Esophagus muscularis mucosa (tissue), 3 donors: Measurements from ENCODE around the gene GALC.

ENCODE experiments used
- POLR2A ChIP-seq: fragments of 450-650 bp; IDR thresholded peaks from one replicate; pipeline ENCODE4 v1.6.1; 2017; ENCODE audit warnings: antibody characterized with exemption, moderate library complexity, mild to moderate bottlenecking, low read depth
- POLR2AphosphoS5 ChIP-seq, 2 donors: sonication (generic); formaldehyde crosslinking; IDR thresholded peaks; one replicate each; pipeline ENCODE4 v1.6.1; 2017; ENCODE audit warnings: antibody characterized with exemption in 2 of 2
- TF ChIP-seq, protein P1 (sequence below), 3 experiments: fragments of 200-600 bp in 2 of 3; fragments of 450-650 bp in 1 of 3; sonication (generic) in 2 of 3; IDR thresholded peaks; one replicate each; pipeline ENCODE4 v1.5.1; 2017 to 2019; ENCODE audit warnings: antibody characterized with exemption in 3 of 3, mild to moderate bottlenecking in 2 of 3, moderate library complexity in 1 of 3

DNA sequence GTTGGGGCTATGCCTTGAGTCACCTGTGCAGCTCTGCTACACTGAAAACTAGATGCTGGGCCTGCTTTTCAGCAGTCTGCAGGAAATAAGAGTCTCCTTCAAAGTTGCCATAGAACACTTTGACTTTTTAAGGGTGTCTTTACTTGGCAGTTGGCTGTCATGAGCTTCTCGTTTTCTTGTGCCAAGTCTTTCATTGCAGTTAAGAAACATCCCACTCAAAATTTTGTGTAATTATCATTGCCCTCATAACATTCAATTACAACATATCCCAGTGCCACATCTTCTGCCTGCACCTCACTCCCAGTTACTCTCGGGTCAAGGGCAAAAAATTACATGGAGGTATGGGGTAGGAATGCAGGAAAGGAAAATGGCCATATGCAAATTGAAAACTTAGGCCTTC is 41.1 kb upstream of the GALC start:
- TF ChIP-seq, protein P1, sequence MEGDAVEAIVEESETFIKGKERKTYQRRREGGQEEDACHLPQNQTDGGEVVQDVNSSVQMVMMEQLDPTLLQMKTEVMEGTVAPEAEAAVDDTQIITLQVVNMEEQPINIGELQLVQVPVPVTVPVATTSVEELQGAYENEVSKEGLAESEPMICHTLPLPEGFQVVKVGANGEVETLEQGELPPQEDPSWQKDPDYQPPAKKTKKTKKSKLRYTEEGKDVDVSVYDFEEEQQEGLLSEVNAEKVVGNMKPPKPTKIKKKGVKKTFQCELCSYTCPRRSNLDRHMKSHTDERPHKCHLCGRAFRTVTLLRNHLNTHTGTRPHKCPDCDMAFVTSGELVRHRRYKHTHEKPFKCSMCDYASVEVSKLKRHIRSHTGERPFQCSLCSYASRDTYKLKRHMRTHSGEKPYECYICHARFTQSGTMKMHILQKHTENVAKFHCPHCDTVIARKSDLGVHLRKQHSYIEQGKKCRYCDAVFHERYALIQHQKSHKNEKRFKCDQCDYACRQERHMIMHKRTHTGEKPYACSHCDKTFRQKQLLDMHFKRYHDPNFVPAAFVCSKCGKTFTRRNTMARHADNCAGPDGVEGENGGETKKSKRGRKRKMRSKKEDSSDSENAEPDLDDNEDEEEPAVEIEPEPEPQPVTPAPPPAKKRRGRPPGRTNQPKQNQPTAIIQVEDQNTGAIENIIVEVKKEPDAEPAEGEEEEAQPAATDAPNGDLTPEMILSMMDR (IDR thresholded peaks at IDR 0.05): no peak
- TF ChIP-seq POLR2A (no peak), POLR2AphosphoS5 (IDR thresholded peaks at IDR 0.05) (no peak)
